ENCODE results near the gene PTPRT.

Gene PTPRT

DNA sequence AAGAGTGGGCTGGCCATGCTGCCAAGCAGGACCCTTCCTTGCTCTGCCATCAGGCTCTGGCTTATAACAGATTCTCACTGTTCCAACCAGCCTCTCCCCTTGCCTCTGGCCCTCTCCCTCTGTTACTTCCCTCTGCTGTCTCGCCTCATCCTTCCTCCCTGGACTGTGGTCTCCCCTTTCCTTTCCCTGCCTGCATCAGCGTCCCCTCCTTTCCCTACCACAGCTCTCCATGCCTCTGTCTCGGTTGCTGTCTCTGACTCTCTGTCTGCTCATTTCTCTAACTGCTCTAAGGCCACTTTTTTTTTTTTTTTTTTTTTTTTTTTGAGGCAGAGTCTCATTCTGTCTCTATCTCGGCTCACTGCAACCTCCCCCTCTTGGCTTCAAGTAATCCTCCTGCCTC, 173.4 kb downstream of the PTPRT start:
- DNase-seq: no peak

DNA sequence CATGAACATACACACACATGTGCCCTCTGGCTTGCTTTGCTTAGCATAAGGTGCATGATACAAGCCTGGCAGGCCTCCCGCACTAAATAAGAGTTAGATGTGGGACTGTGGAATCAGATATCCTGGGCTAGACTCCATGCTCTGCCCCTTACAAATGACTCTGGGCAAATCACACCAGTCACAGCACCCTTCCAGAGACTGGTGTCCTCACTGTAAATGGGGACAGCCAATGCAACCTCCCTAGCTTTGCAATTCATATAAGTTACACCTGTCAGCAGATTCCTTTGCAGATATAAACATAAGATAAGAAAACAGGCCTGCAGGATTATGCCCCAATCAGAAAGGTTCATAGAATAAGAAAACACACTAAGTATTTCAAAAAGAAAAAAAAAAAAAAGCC, 174.1 kb downstream of the PTPRT start:
- DNase-seq: no peak

DNA sequence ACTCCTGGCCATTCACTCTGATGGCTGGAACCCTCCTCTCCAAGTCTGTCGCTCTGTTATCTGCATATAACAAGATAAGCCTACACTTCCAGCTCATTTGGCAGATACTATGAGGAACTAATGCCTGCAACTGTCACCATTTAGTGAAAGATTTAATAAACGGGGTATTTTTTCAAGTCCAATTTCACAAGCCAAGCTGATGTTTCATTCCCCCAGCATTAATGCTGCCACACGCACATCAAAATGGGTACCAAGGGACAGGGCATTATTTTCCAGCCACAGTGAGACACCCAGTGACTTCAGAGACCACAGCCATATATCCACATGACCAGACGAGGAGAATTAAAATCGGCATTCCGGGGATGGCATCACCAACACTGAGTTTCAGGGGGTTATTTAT, 175.5 kb downstream of the PTPRT start:
- DNase-seq: no peak

DNA sequence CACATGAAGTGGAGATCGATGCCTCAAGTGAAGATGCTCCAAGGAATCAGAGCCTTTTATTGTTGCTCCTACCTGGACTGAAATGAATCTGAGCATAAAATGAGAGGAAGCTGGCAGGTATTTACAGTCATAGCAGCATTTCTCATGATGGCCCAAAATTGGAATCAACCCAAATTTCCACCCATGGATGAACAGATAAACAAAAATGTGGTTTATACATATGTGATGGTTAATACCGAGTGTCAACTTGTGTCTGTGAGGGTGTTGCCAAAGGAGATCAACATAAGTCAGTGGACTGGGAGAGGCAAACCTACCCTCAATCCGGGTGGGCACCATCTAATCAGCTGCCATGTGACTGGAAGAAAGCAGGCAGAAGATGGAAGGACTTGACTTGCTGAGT, 178.2 kb downstream of the PTPRT start:
- DNase-seq: no peak

DNA sequence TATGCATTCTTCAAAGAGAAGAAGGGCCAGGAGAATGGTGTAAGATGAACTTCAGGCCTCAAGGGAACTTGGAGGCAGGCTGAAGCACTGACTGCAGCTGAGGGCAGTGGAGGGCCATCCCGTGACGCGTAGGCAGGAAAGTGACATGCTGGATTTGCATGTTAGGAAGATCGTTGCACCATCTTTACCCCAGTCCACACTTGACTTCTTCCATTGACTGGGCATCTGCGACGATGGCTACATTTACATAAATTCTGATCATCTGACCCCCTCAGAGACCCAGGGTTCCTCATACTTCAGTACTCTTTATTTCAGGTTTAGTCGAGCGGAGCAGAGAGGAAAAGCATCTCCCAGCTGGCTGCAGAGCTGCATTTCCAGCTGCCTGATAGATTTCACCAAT, 180.2 kb downstream of the PTPRT start:
- no peak for DNase-seq

DNA sequence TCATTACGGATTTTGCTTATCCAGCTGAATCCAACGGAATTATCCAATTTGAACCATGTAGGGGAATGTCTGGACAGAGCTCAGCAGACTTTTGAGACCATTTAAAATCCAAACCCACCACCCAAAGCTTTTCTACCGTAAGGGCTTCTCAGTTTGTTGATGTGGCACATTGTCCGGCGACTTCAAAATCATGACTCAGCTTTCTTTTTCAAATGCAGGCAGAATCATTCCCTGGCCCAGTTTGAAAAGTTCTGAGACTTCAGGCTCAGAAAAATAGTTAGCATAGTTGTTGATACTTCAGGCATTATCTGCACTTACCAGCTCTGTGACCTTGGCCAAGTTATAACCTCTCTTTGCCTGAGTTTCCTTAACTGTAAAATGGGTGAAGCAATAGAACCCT, 182.2 kb downstream of the PTPRT start:
- no peak for DNase-seq

DNA sequence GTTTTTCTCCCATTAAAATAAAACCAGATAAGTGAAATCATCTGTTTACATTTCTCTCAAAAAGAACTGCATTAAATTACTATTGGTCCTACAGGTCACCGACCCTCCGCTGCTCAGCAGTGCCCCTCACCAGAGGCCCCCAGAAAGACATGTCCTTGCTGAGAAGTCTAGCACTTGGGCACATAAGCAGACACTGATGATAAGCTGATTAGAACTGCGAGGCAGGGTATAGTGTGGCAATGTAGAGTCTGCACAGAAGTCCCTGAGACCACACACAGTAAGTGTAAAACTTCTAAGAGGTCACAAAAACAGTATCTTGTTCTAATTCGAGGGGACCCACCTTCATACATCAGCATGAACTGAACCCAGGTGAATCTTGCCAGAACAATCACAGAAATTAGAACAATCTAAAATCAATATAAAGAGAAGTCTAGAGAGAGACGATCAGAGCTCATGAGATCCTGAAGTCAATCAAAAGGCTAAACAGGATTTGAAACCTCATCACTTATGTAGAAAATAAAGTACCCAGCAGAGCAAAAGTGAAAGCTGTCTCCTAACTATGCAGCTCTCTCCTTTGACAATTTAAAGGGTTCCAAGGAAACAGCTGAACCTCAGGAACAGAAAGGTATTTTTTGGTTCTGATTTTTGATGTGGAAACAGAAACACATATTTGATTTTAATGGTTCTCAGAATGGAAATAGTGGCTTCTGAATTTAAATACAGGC, 182.9 kb downstream of the PTPRT start:
- DNase-seq: no peak

DNA sequence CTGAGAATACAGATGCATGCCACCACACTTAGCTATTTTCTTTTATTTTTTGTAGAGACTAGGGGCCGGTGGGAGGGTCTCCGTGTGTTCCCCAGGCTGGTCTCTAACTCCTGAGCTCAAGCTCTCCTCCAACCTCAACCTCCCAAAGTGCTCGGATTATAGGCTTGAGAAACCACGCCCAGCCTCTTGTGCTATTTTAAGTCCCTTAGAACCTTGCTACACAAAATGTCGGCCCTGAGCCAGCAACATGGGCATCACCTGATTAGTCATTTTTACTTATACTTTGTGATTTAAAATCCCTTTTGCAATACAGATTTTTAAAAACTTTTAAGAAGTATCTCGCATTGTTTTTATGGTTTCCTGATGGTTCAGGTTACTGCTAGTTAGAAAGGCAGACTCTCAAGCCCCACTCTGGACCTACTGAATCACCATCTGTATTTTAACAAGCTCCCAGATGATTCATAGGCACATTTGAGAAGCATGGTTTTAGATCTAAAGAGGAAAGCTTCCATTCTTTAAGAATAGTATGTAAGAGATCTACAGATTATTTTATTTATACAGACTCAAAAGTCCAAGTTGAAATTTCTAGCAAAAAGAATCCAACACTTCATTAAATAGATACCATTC, 186.3 kb downstream of the PTPRT start:
- DNase-seq: no peak

DNA sequence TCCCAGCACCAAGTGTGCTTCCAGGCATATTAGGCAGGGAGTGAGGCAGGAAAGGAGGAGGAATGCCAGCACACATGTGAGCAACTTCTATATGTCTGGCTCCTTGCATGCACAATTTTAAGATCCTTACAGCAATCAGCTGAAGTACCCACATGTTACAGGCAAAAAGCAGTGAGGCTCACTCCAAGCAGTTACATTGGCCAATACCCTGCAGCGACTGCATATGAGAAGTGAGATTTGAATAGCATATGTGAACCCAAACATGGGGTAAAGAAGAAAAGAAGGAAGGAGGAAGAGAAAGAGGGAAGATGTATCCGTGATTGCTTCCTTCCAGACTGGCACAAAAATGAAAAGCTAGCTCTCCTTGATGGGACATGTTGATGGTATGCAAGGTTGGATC, 193.6 kb downstream of the PTPRT start:
- DNase-seq: no peak

DNA sequence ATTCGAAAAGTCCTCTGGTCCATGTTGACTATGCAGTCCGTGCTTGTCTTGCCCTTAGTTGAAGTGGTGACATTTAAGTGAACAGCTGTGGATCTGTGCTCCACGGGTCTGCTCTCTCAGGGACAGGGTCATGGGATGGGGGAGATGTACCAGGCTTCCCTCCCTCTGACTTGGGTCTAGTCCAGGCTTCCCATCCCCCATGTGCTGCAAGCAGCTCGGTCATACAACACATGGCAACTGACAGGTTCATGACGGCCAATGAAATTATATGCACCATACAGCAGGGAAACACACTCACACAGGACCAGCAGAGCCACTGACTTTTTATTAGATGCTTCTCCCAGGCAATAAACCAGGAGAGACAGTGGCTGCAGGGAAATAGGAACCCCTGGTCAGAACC, 201.4 kb downstream of the PTPRT start:
- DNase-seq: no peak

DNA sequence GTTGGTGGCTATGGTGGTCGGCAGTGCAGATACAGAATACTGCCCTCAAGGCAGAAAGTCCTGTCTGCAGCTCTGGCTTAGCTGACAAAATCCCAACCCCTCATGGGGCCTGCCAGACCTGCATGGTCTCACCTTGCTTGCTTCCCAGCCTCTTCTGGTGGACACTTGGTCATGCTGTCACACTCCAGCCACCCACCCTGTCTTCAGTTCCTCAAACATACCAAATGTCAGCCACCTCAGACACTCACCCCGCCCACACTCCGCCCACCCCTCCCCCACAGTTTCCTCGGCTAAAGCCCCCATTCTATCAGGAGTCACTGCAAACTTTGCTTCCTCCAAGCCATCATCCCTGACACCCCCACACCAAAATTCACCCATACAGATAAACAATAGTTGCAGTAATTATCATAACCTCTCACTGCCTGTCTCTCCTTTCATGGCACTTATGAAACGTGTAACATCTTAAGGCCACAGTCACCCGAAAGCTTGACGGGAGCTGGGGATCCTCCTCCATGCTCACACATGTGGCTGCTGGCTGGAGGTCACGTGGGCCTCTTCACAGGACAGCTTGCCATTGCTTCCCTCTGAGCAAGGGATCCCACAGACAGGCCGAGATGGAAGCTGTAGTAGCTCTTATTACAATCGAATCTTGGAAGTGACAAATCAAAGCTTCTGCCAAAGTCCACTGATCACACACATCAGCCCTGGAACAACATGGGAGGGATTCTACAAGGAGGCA, 202.2 kb downstream of the PTPRT start:
- DNase-seq: no peak

DNA sequence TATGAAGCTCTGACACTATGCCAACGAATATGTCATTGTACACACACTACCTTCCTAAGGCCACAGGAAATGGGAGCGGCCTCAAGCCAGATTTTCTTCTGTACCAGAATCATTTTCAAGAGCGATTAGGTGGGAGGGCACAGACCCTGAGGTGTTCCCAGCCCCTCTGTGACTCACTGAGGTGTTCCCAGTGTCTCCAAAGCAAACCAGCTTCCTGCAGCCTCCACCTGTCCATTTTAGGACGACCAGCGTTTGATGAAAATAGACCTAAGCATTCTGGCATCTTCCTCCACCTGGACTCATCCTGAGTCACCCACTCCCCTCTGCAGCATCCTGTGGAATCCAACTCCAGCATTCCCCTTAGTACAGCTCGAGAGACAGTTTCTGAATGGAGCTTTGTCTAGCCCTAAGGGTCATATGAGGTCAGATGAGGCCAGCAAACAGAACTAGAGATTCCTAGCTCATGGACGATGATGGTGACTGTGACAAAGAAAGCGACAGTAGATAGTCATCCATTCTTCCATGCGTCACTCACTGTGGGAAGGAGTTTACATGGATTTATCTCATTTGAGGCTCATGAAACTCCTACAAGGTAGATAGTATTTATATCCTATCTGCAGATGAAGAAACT, 203.4 kb downstream of the PTPRT start:
- DNase-seq: no peak

DNA sequence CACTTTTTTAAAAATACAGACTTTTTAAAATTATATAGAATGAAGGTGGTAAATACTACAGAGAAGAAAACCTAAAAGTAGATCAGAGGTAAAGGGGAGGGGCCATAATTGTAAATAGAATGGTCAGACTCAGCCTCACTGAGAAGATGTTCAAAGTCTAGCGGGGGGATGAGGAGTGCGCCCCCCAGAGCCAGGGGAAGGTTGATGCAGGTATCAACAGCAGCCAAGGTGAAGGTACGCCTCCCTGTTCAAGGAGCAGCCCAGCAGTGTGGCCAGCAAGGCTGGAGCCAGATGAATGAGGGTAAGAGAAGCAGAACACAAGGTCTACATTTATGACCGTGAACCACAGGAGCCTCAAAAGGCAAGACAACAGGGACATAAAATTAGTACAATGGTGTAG, 204.1 kb downstream of the PTPRT start:
- DNase-seq: no peak

DNA sequence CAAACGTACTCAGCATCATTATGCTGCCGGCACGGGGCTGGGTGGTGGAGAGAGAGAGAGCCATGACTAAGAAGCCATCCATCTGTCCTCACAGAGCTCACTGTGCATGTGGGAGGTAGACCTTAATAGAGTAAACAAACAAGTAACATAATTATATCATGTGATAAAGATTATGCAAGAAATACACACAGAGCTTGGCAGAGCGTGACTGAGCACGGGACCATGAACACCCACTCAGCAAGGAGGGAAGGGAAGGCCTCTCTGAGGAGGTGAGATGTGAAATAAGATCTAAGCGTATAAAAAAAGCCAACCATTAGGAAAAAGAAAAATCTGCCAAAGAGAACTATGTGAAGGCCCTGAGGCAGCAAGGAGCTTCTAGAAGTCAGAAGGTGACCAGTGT, 207.5 kb downstream of the PTPRT start:
- DNase-seq: no peak

DNA sequence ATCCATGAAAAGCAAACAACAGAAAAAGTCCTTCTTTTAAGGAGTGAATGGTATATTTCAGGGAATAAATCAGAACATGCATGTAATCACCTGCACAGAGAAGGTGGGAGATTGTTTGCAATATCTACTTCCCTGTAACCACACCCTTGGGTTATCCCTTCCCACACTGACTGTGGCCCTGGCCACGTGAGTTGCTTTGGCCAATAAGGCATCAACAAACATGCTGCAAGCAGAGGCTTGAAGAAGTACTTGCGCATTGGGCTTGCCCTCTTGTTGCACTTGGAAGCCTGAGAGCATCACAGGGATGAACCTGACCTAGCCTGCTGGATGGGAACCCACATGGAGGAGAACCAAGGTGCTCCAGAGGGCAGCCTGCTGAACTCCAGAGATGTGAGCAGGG, 208.5 kb downstream of the PTPRT start:
- no peak for DNase-seq

DNA sequence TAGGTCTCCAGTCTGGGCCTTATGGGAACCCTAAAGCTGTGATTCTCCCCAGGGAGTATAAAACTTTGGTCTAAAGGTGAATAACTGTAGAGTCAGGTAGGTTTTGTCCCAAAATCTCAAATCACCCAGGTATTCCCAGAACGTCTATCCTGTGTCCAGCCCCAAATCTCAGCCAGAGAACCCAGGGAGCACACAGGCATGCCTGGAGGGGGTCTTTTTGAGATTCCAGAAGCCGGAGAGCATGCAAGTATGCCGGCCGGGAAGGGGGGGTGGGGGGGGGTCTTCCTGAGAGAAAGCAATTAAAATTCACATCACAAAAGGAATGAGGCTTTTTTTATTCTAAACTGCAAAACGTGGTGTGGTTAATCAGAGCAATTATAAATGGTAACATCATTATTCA, 210.0 kb downstream of the PTPRT start:
- DNase-seq: no peak

DNA sequence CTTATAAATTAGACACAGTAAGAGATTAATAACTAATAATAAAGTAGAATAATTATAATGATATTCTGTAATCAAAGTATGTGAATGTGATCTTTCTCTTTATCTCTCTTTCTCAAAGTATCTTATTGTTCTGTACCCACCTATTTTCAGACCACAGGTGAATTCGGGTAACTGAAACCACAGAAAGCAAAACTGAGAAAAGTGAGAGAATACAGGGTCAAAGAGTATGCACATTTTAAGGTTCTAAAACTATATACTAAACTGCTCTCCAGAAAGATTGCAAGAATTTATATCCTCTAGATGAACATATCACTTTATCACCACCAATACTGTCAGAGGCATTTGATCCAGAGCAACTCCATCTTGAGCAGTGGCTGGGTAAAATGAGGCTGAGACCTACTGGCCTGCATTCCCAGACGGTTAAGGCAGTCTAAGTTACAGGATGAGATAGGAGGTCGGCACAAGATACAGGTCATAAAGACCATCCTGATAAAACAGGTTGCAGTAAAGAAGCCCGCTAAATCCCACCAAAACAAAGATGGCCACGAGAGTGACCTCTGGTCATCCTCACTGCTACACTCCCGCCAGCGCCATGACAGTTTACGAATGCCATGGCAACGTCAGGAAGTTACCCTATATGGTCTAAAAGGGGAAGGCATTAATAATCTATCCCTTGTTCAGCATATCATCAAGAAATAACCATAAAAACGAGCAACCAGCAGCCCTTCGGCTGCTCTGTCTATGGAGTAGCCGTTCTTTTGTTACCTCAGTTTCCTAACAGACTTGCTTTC, 211.3 kb downstream of the PTPRT start:
- DNase-seq: no peak

DNA sequence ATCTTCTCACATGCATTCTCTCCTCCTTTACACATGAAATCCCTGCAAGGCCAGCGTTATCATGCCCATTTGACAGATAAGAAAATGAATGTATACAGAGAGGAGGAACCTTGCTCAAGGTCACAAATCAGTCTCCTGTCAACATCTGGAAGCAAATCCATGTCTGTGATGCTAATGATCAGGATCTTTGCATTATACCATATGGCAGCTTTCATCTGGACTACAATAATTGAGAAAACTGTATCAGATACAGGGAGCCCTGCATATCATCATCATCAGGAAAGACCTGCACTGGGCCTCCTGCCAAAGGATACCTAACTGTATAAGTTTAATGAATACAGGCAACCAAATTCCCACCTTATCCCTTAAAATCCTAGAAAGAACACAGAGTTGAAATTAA, 213.7 kb downstream of the PTPRT start:
- DNase-seq: no peak

DNA sequence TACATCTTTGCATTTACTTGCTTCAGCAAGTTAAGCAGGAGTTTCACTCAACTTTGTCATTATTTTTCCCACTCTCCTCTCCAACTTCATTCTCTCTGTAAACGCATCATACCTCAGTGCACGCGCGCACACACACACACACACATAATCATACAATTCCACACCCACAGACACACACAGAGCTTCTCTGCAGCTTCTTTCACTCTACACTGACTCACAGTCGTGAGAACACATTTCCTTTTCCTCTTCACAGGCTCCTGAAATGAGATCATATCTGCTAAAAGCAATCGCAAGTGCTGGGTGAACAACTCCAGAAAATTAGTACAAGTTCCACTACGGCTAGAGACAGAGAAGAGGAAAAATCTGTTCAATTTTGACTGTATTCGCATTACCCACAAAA, 215.4 kb downstream of the PTPRT start:
- DNase-seq: no peak

DNA sequence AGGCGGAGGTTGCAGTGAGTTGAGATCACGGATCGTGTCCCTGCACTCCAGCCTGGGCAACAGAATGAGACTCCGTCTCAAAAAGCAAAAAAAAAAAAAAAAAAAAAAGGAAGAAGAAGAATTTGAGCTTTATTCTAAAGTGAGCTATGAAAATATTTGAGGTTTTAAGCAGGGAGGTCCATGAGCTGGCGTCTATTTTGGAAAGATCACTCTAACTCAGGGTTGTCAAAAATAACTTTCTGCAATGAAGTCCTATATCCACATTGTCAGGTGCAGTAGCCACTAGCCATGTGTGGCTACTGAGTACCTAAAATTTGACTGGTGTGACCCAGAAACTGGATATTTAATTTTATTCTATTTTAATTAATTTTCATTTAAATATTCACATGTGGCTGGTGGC, 217.1 kb downstream of the PTPRT start:
- DNase-seq: no peak

DNA sequence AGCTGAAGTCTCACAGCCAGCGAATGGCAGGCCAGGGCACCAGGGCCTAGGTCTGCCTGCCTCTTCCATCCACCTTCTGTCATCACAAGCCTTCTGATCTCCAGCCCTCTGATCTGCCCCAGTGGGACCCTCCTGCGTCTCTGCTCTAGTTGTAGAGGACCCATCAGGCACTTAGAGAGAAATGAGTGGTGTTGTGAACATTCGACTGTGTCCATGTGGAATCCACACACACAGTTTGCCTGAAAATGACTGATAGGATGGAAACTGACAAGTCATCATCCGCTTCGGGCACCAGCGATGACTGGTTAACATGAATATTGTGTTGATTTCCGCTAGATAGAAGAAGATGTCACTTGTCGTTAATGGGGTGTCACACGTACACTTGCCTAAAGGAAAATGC, 221.0 kb downstream of the PTPRT start:
- no peak for DNase-seq

DNA sequence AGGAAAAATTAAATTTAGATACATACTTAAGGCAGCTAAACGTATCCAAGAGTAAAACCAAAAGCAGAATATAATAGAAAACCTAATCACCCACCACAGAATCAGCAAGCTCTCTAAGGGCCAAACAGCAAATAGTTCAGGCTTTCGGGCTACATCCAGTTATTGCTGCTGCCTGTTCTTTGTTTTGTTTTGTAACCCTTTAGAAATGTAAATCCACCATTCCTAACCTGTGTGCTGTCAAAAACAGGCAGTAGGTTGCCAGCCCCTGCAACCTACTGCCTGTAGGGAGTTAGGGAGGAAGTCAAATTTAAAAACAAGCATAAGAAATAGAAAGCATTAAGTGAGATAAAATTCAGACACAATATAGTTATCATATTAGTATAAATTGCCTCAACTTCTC, 225.9 kb downstream of the PTPRT start:
- no peak for DNase-seq

DNA sequence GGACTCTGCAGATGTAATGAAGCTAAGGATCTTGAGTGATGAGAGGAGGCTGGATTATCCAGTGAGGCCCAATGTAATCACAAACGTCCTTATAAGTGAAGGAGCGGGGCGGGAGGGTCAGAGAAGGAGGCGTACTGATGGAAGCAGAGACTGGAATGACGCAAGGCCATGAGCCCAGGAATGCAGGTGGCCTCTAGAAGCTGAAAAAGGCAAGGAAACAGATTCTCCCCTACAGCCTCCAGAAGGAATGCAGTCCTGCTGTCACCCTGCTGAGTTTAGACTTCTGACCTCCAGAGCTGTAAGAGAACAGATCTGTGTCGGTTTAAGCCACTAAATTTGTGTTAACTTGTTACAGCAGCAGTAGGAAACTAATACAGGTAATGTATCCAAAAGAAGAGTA, 227.9 kb downstream of the PTPRT start:
- DNase-seq: no peak

All from stimulated activated CD4-positive, alpha-beta T cell treated with anti-CD3 and anti-CD28 coated beads, Interleukin-1b, Interleukin-23, amount 100 ng/mL, for 48 hours (primary cell).